Endodermal cell (in vitro differentiated cells): ENCODE data around the gene IMMP2L. TPM values are rescaled to one million over a fixed set of nuclear protein-coding genes. Genes with fewer than 3 reads are reported as not detected.

Experiments used
- DNase-seq: peaks from one replicate; pipeline ENCODE4 v3.0.0-alpha.2; 2017
- H3K27ac ChIP-seq: 2 replicates; pipeline ENCODE4 v1.5.1; 2013; ENCODE audit warnings: mild to moderate bottlenecking, low read depth, low read length, moderate library complexity
- H3K27me3 ChIP-seq: 2 replicates; pipeline ENCODE4 v1.6.1; 2013; ENCODE audit warnings: mild to moderate bottlenecking, low read length, moderate library complexity; ENCODE audit not compliant: insufficient read depth, control insufficient read depth, poor library complexity, severe bottlenecking
- H3K36me3 ChIP-seq: 2 replicates; pipeline ENCODE4 v1.7.0; 2013; ENCODE audit warnings: mild to moderate bottlenecking, low read length, moderate library complexity; ENCODE audit not compliant: control insufficient read depth, insufficient read depth
- H3K4me1 ChIP-seq: one replicate; pipeline ENCODE4 v1.7.0; 2013; ENCODE audit warnings: low read length; ENCODE audit not compliant: control insufficient read depth, insufficient read depth
- H3K4me3 ChIP-seq: 2 replicates; pipeline ENCODE4 v1.5.1; 2013; ENCODE audit warnings: mild to moderate bottlenecking, low read length, moderate library complexity
- H3K9ac ChIP-seq: 2 replicates; pipeline ENCODE4 v1.6.1; 2013; ENCODE audit warnings: mild to moderate bottlenecking, low read length, moderate library complexity; ENCODE audit not compliant: poor library complexity, severe bottlenecking; ENCODE audit errors: extremely low read depth
- H3K9me3 ChIP-seq: 2 replicates; pipeline ENCODE4 v1.6.1; 2013; ENCODE audit warnings: mild to moderate bottlenecking, low read length, moderate library complexity; ENCODE audit not compliant: control insufficient read depth
- H3K27ac Mint-ChIP-seq: 2 replicates; pipeline ENCODE4 v1.8.0; 2020; ENCODE audit warnings: mixed read lengths
- H3K27me3 Mint-ChIP-seq: 2 replicates; pipeline ENCODE4 v1.8.0; 2021; ENCODE audit warnings: mild to moderate bottlenecking, mixed read lengths; ENCODE audit not compliant: insufficient read depth
- H3K36me3 Mint-ChIP-seq: 2 replicates; pipeline ENCODE4 v1.8.0; 2020; ENCODE audit warnings: low read depth, mixed read lengths
- H3K4me1 Mint-ChIP-seq: 2 replicates; pipeline ENCODE4 v1.8.0; 2020; ENCODE audit warnings: mixed read lengths
- H3K4me3 Mint-ChIP-seq: 2 replicates; pipeline ENCODE4 v1.8.0; 2020; ENCODE audit warnings: mild to moderate bottlenecking, moderate library complexity, mixed read lengths
- H3K9me3 Mint-ChIP-seq: 2 replicates; pipeline ENCODE4 v1.8.0; 2020; ENCODE audit warnings: mild to moderate bottlenecking, mixed read lengths
- WGBS, 2 experiments: methylation state at CpG; one replicate each; pipeline versions ENCODE4 v1.1.5 to v1.1.7; 2013; ENCODE audit warnings: missing lambda C conversion rate in 2 of 2, mixed read lengths in 1 of 2; ENCODE audit not compliant: insufficient coverage in 1 of 2, insufficient read length in 1 of 2; 5-methylcytosine and 5-hydroxymethylcytosine counted together
- total RNA-seq, 2 donors: library from RNA; stranded (reverse); fragmentation: NEBNext Ultra II Directional in 1 of 2; extraction: Animal tissue kit (Norgen Biotek cat#: 25700) in 1 of 2; gene quantifications; 2 replicates in 1 of 2; 3 replicates in 1 of 2; pipeline ENCODE4 v1.2.1, GENCODE V29; 2021
- TF ChIP-seq, protein P1 (sequence below): fragments of 200-600 bp; sonication (generic); conservative IDR thresholded peaks from 2 replicates; pipeline ENCODE4 v1.5.0; 2021; ENCODE audit warnings: antibody characterized with exemption, mild to moderate bottlenecking

IMMP2L gene
- total RNA-seq, 2 donors from 2014 or later, result 17.7 to 19.4 TPM

DNA sequence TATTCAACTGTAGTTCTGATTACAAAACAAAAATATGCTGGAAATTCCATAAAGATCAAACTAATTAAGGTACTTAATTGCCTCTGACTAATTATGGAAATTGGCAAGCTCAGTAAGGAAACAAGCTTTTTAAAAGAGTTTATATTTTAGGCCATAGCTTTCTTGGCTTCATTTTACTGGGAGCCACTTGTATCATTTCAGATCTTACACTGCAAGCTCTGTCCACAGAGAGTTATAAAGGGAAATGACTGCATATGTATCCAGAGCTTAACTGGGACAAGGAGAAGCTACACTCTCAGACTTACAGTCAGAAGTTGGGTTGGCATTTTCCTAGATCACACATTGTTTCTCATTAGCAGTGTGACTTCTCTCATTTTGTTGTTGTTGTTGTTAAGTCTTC lies 379.0 kb downstream of the IMMP2L start:
- H3K27me3 Mint-ChIP-seq, result no peaks in the 10 kb centered on the region
- no peak overlapping the region for H3K27ac Mint-ChIP-seq
- no peak overlapping the region for H3K9ac ChIP-seq
- H3K27me3 ChIP-seq, result no peaks in the 10 kb centered on the region
- no peaks in the 10 kb centered on the region for H3K4me1 Mint-ChIP-seq
- TF ChIP-seq, protein P1, sequence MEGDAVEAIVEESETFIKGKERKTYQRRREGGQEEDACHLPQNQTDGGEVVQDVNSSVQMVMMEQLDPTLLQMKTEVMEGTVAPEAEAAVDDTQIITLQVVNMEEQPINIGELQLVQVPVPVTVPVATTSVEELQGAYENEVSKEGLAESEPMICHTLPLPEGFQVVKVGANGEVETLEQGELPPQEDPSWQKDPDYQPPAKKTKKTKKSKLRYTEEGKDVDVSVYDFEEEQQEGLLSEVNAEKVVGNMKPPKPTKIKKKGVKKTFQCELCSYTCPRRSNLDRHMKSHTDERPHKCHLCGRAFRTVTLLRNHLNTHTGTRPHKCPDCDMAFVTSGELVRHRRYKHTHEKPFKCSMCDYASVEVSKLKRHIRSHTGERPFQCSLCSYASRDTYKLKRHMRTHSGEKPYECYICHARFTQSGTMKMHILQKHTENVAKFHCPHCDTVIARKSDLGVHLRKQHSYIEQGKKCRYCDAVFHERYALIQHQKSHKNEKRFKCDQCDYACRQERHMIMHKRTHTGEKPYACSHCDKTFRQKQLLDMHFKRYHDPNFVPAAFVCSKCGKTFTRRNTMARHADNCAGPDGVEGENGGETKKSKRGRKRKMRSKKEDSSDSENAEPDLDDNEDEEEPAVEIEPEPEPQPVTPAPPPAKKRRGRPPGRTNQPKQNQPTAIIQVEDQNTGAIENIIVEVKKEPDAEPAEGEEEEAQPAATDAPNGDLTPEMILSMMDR, result no peak
- no peak overlapping the region for H3K4me3 ChIP-seq
- no peak overlapping the region for H3K4me3 Mint-ChIP-seq
- no peaks in the 10 kb centered on the region for H3K36me3 ChIP-seq
- peaks cover 4% of the 10 kb centered on the region for H3K9me3 ChIP-seq
- no peaks in the 10 kb centered on the region for H3K4me1 ChIP-seq
- no peak for DNase-seq
- H3K9me3 Mint-ChIP-seq, result no peaks in the 10 kb centered on the region
- no peaks in the 10 kb centered on the region for H3K36me3 Mint-ChIP-seq
- H3K27ac ChIP-seq, result no peak overlapping the region

DNA sequence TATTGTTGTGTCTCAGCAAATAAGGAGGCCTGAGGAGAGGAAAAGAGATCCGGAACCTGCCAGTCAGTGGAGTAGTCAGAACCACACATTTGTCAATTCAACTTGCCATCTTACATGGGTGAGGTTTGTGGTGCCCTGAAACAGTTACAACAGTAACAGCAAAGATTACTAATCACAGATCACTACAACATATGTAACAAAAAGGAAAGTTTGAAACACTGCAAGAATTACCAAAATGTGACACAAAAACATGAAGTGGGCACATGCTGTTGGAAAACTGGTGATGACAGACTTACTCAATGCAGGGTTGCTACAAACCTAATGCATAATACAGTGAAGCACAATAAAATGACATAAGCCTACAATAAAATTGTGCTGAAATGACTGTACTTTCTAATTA lies 382.0 kb downstream of the IMMP2L start:
- TF ChIP-seq, protein P1, result no peak
- Histone ChIP-seq H3K27ac (no peak overlapping the region), H3K9ac (no peak overlapping the region), H3K4me1 (no peaks in the 10 kb centered on the region), H3K9me3 (peaks cover 4% of the 10 kb centered on the region), H3K27me3 (no peaks in the 10 kb centered on the region), H3K36me3 (no peaks in the 10 kb centered on the region), H3K4me3 (no peak overlapping the region)
- Mint-ChIP-seq H3K9me3 (no peaks in the 10 kb centered on the region), H3K4me1 (no peaks in the 10 kb centered on the region), H3K4me3 (no peak overlapping the region), H3K36me3 (no peaks in the 10 kb centered on the region), H3K27ac (no peak overlapping the region), H3K27me3 (no peaks in the 10 kb centered on the region)
- DNase-seq, result no peak
- WGBS, 2 experiments, result 91% methylated on average over 1 of the region's 1 CpG; no CpG with 5 or more reads in 1 of the 2 experiments

DNA sequence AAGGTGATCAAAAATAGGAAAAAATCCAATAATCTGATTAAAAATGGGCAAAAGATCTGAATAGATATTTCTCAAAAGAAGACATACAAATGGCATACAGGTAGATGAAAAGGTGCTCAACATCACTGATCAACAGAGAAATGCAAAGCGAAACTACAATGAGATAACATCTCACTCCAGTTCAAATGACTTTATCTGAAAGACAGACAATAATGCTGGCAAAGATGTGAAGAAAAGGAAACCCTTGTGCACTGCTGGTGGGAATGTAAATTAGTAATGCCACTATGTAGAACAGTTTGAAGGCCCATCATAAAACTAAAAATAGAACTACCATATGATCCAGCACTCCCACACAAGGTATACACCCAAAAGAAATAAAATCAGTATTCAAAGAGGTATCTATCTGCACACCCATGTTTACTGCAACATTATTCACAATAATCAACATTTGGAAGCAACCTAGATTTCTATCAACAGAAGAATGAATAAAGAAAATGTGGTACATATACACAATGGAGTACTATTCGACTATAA lies 386.3 kb downstream of the IMMP2L start:
- H3K27ac Mint-ChIP-seq, result no peak overlapping the region
- 95 to 100% methylated on average over 1 to 2 of the region's 2 CpGs for WGBS, 2 experiments
- no peaks in the 10 kb centered on the region for H3K36me3 ChIP-seq
- H3K27me3 ChIP-seq, result no peaks in the 10 kb centered on the region
- TF ChIP-seq, protein P1, result no peak
- H3K9ac ChIP-seq, result no peak overlapping the region
- no peaks in the 10 kb centered on the region for H3K27me3 Mint-ChIP-seq
- H3K9me3 Mint-ChIP-seq, result no peaks in the 10 kb centered on the region
- H3K4me1 ChIP-seq, result no peaks in the 10 kb centered on the region
- no peak overlapping the region for H3K4me3 Mint-ChIP-seq
- no peak overlapping the region for H3K4me3 ChIP-seq
- H3K9me3 ChIP-seq, result peaks cover 4% of the 10 kb centered on the region
- no peak overlapping the region for H3K27ac ChIP-seq
- H3K36me3 Mint-ChIP-seq, result no peaks in the 10 kb centered on the region
- H3K4me1 Mint-ChIP-seq, result no peaks in the 10 kb centered on the region
- no peak for DNase-seq
